Neural progenitor cell (in vitro differentiated cells): Measurements from ENCODE around the gene PRKAB1. TPM values are rescaled to one million over a fixed set of nuclear protein-coding genes. Genes with fewer than 3 reads are reported as not detected.

Source experiments
- DNase-seq: peaks from one replicate; pipeline ENCODE4 v3.0.0-alpha.2; 2016; ENCODE audit warnings: low spot score
- H2AFZ ChIP-seq: fragments of 200-600 bp; sonication (generic); replicated peaks from 2 replicates; pipeline ENCODE4 v1.6.1; 2016; ENCODE audit warnings: antibody characterized with exemption
- H3F3A ChIP-seq: fragments of 200-600 bp; sonication (generic); 2 replicates; pipeline ENCODE4 v1.6.1; 2016; ENCODE audit warnings: antibody characterized with exemption, low read depth
- H3K27ac ChIP-seq: fragments of 200-600 bp; sonication (generic); 2 replicates; pipeline ENCODE4 v1.5.1; 2016; ENCODE audit warnings: mild to moderate bottlenecking
- H3K27me3 ChIP-seq: fragments of 200-600 bp; sonication (generic); 2 replicates; pipeline ENCODE4 v1.6.1; 2016; ENCODE audit warnings: mild to moderate bottlenecking, moderate library complexity
- H3K36me3 ChIP-seq: fragments of 200-600 bp; sonication (generic); 2 replicates; pipeline ENCODE4 v1.5.1; 2016
- H3K4me1 ChIP-seq: fragments of 200-600 bp; sonication (generic); 2 replicates; pipeline ENCODE4 v1.6.1; 2016; ENCODE audit warnings: mixed run types
- H3K4me2 ChIP-seq: fragments of 200-600 bp; sonication (generic); 2 replicates; pipeline ENCODE4 v1.6.1; 2016
- H3K4me3 ChIP-seq: fragments of 200-600 bp; sonication (generic); 2 replicates; pipeline ENCODE4 v1.5.1; 2016
- H3K79me2 ChIP-seq: fragments of 200-600 bp; sonication (generic); 2 replicates; pipeline ENCODE4 v1.6.1; 2016; ENCODE audit warnings: low read depth
- H3K9ac ChIP-seq: fragments of 200-600 bp; sonication (generic); 2 replicates; pipeline ENCODE4 v1.6.1; 2016
- H3K9me3 ChIP-seq: fragments of 200-600 bp; sonication (generic); 2 replicates; pipeline ENCODE4 v1.5.1; 2016; ENCODE audit warnings: low read depth
- H4K20me1 ChIP-seq: fragments of 200-600 bp; sonication (generic); 2 replicates; pipeline ENCODE4 v1.6.1; 2016; ENCODE audit warnings: low read depth
- H3K27ac Mint-ChIP-seq: 3 replicates; pipeline ENCODE4 v1.8.0; 2021; ENCODE audit warnings: mixed read lengths
- H3K27me3 Mint-ChIP-seq: 2 replicates; pipeline ENCODE4 v1.8.0; 2022; ENCODE audit warnings: low read depth, mild to moderate bottlenecking, inconsistent platforms, moderate library complexity, mixed read lengths; ENCODE audit not compliant: insufficient read depth
- H3K36me3 Mint-ChIP-seq: 3 replicates; pipeline ENCODE4 v1.8.0; 2021; ENCODE audit warnings: mixed read lengths
- H3K4me1 Mint-ChIP-seq: 3 replicates; pipeline ENCODE4 v1.8.0; 2021; ENCODE audit warnings: mixed read lengths
- H3K4me3 Mint-ChIP-seq: 3 replicates; pipeline ENCODE4 v1.8.0; 2021; ENCODE audit warnings: mild to moderate bottlenecking, moderate library complexity, mixed read lengths
- H3K9me3 Mint-ChIP-seq: 3 replicates; pipeline ENCODE4 v1.8.0; 2020; ENCODE audit warnings: mixed read lengths
- EZH2 ChIP-seq: fragments of 200-600 bp; sonication (generic); IDR thresholded peaks from 2 replicates; pipeline ENCODE4 v1.6.1; 2017; ENCODE audit warnings: antibody characterized with exemption, mild to moderate bottlenecking, moderate library complexity
- EZH2phosphoT487 ChIP-seq: fragments of 200-600 bp; sonication (generic); IDR thresholded peaks from 2 replicates; pipeline ENCODE4 v1.6.1; 2017; ENCODE audit warnings: antibody characterized with exemption
- total RNA-seq: library from RNA; depleted of rRNA; stranded (reverse); fragments of >200 nt; gene quantifications from 2 replicates; pipeline ENCODE4 v1.2.3, GENCODE V29; 2015; ENCODE audit warnings: low replicate concordance
- TF ChIP-seq, protein P1 (sequence below): fragments of 200-600 bp; sonication (generic); IDR thresholded peaks from 2 replicates; pipeline ENCODE4 v1.5.1; 2017; ENCODE audit warnings: antibody characterized with exemption, mild to moderate bottlenecking

Gene PRKAB1
- total RNA-seq, 1 donor from 2014 or later = 24.5 TPM

GRCh38 chr12:119674560-119674959 lies 6.6 kb downstream of the PRKAB1 start:
- TF ChIP-seq EZH2 (no peak), EZH2phosphoT487 (no peak)
- TF ChIP-seq, protein P1, sequence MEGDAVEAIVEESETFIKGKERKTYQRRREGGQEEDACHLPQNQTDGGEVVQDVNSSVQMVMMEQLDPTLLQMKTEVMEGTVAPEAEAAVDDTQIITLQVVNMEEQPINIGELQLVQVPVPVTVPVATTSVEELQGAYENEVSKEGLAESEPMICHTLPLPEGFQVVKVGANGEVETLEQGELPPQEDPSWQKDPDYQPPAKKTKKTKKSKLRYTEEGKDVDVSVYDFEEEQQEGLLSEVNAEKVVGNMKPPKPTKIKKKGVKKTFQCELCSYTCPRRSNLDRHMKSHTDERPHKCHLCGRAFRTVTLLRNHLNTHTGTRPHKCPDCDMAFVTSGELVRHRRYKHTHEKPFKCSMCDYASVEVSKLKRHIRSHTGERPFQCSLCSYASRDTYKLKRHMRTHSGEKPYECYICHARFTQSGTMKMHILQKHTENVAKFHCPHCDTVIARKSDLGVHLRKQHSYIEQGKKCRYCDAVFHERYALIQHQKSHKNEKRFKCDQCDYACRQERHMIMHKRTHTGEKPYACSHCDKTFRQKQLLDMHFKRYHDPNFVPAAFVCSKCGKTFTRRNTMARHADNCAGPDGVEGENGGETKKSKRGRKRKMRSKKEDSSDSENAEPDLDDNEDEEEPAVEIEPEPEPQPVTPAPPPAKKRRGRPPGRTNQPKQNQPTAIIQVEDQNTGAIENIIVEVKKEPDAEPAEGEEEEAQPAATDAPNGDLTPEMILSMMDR = no peak
- Histone ChIP-seq H3K9me3 (no peaks in the 10 kb centered on the region), H3F3A (peaks cover 20% of the 10 kb centered on the region), H4K20me1 (peaks cover 31% of the 10 kb centered on the region), H2AFZ (no peak overlapping the region), H3K27ac (no peak overlapping the region), H3K4me1 (peaks cover 18% of the 10 kb centered on the region), H3K27me3 (no peaks in the 10 kb centered on the region), H3K36me3 (peaks cover 22% of the 10 kb centered on the region), H3K79me2 (peaks cover 26% of the 10 kb centered on the region), H3K4me3 (no peak overlapping the region), H3K9ac (no peak overlapping the region), H3K4me2 (no peak overlapping the region)
- Mint-ChIP-seq H3K36me3 (peaks cover 46% of the 10 kb centered on the region), H3K4me3 (no peak overlapping the region), H3K27ac (no peak overlapping the region), H3K9me3 (no peaks in the 10 kb centered on the region), H3K4me1 (peaks cover 14% of the 10 kb centered on the region), H3K27me3 (no peaks in the 10 kb centered on the region)
- no peak for DNase-seq

- Histone ChIP-seq H4K20me1 (peaks cover 16% of the 10 kb centered on the region), H3K27me3 (no peaks in the 10 kb centered on the region), H3K27ac (no peak overlapping the region), H3K4me2 (no peak overlapping the region), H3K4me1 (peaks cover 19% of the 10 kb centered on the region), H3K79me2 (peaks cover 12% of the 10 kb centered on the region), H3K9me3 (no peaks in the 10 kb centered on the region), H3K9ac (no peak overlapping the region), H3K4me3 (no peak overlapping the region), H3K36me3 (peaks cover 16% of the 10 kb centered on the region), H2AFZ (no peak overlapping the region), H3F3A (peaks cover 22% of the 10 kb centered on the region)
- Mint-ChIP-seq H3K27ac (no peak overlapping the region), H3K27me3 (no peaks in the 10 kb centered on the region), H3K4me1 (peaks cover 7% of the 10 kb centered on the region), H3K36me3 (peaks cover 52% of the 10 kb centered on the region), H3K9me3 (no peaks in the 10 kb centered on the region), H3K4me3 (no peak overlapping the region)
- TF ChIP-seq EZH2 (no peak), EZH2phosphoT487 (no peak)
- TF ChIP-seq, protein P1 = no peak
- no peak for DNase-seq
Observed at GRCh38 chr12:119676022-119676421, 8.1 kb downstream of the PRKAB1 start.

DNA sequence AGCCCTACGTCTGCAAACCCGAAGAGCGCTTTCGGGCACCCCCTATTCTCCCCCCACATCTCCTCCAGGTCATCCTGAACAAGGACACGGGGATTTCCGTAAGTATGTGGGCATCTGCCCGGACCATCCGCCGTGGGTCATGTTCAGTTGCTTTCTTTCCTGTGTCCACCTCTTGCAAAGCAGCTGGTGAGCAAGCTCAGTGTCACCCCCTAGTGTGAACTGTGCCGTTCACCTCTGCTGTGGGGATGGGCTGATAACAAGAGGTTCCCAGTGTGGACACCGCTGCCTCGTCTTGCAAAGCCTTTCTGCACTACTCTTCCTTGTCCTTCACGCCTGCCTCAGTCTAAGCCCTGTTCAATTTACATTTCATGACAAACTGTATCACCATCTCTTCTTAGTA lies 8.6 kb downstream of the PRKAB1 start:
- H4K20me1 ChIP-seq = peaks cover 14% of the 10 kb centered on the region
- Mint-ChIP-seq H3K36me3 (peaks cover 52% of the 10 kb centered on the region), H3K4me1 (peaks cover 7% of the 10 kb centered on the region), H3K9me3 (no peaks in the 10 kb centered on the region), H3K27ac (no peak overlapping the region), H3K4me3 (no peak overlapping the region), H3K27me3 (no peaks in the 10 kb centered on the region)
- no peak for DNase-seq
- H3K9me3 ChIP-seq = no peaks in the 10 kb centered on the region
- peaks cover 27% of the 10 kb centered on the region for H3F3A ChIP-seq
- peaks cover 16% of the 10 kb centered on the region for H3K36me3 ChIP-seq
- H2AFZ ChIP-seq = no peak overlapping the region
- no peaks in the 10 kb centered on the region for H3K27me3 ChIP-seq
- peaks cover 19% of the 10 kb centered on the region for H3K4me1 ChIP-seq
- TF ChIP-seq EZH2 = no peak
- TF ChIP-seq EZH2phosphoT487 = no peak
- TF ChIP-seq, protein P1 = no peak
- H3K9ac ChIP-seq = no peak overlapping the region
- peaks cover 6% of the 10 kb centered on the region for H3K79me2 ChIP-seq
- no peak overlapping the region for H3K27ac ChIP-seq
- no peak overlapping the region for H3K4me3 ChIP-seq
- no peak overlapping the region for H3K4me2 ChIP-seq
